Trophoblast cell (in vitro differentiated cells and primary cell): Measurements from ENCODE around the gene TCHP.
"Not testable (repeated sequence)": the region's sequence is repeated elsewhere in the genome, so short reads cannot be mapped to it uniquely, and the experiment has no call there.

ENCODE experiments used
- DNase-seq, 2 donors: peaks; one replicate each; pipeline ENCODE4 v3.0.0-alpha.2; 2016
- H2AFZ ChIP-seq: 2 replicates; pipeline ENCODE4 v1.6.1; 2013; ENCODE audit warnings: low read length, moderate library complexity, mild to moderate bottlenecking; ENCODE audit not compliant: insufficient read depth, poor library complexity
- H2AK5ac ChIP-seq: 2 replicates; pipeline ENCODE4 v1.6.1; 2013; ENCODE audit warnings: mild to moderate bottlenecking, low read length
- H2BK120ac ChIP-seq: 2 replicates; pipeline ENCODE4 v1.6.1; 2013; ENCODE audit warnings: low read length, mild to moderate bottlenecking, moderate library complexity; ENCODE audit not compliant: insufficient read depth, poor library complexity
- H2BK12ac ChIP-seq: 2 replicates; pipeline ENCODE4 v1.6.1; 2013; ENCODE audit warnings: mild to moderate bottlenecking, low read length, moderate library complexity
- H2BK5ac ChIP-seq: 2 replicates; pipeline ENCODE4 v1.6.1; 2013; ENCODE audit warnings: low read length, low read depth, moderate library complexity, mild to moderate bottlenecking; ENCODE audit not compliant: poor library complexity
- H3K14ac ChIP-seq: 2 replicates; pipeline ENCODE4 v1.6.1; 2013; ENCODE audit warnings: mild to moderate bottlenecking, low read length
- H3K18ac ChIP-seq: 2 replicates; pipeline ENCODE4 v1.6.1; 2013; ENCODE audit warnings: mild to moderate bottlenecking, low read length
- H3K23ac ChIP-seq: 2 replicates; pipeline ENCODE4 v1.6.1; 2013; ENCODE audit warnings: low read length
- H3K27ac ChIP-seq: 2 replicates; pipeline ENCODE4 v1.5.1; 2013; ENCODE audit warnings: low read depth, mild to moderate bottlenecking, inconsistent platforms, low read length, moderate library complexity
- H3K27me3 ChIP-seq: 2 replicates; pipeline ENCODE4 v1.6.1; 2013; ENCODE audit warnings: inconsistent platforms, mild to moderate bottlenecking, low read length, moderate library complexity; ENCODE audit not compliant: insufficient read depth
- H3K36me3 ChIP-seq, 2 experiments: 1 replicate in 1 of 2; 2 replicates in 1 of 2; pipeline ENCODE4 v1.6.1; 2013; ENCODE audit warnings: low read length in 2 of 2, mild to moderate bottlenecking in 2 of 2, moderate library complexity in 1 of 2; ENCODE audit not compliant: insufficient read depth in 2 of 2, control insufficient read depth in 1 of 2
- H3K4ac ChIP-seq: 2 replicates; pipeline ENCODE4 v1.6.1; 2013; ENCODE audit warnings: low read depth, mild to moderate bottlenecking, low read length, moderate library complexity
- H3K4me1 ChIP-seq, 2 experiments: 1 replicate in 1 of 2; 2 replicates in 1 of 2; pipeline ENCODE4 v1.6.1; 2013; ENCODE audit warnings: low read length in 2 of 2, mild to moderate bottlenecking in 2 of 2, moderate library complexity in 1 of 2; ENCODE audit not compliant: insufficient read depth in 2 of 2, control insufficient read depth in 1 of 2
- H3K4me2 ChIP-seq: 2 replicates; pipeline ENCODE4 v1.6.1; 2013; ENCODE audit warnings: inconsistent platforms, mild to moderate bottlenecking, low read length, moderate library complexity
- H3K4me3 ChIP-seq: 2 replicates; pipeline ENCODE4 v1.5.1; 2013; ENCODE audit warnings: mild to moderate bottlenecking, low read depth, low read length, inconsistent platforms
- H3K79me1 ChIP-seq: one replicate; pipeline ENCODE4 v1.6.1; 2013; ENCODE audit warnings: low read length
- H3K79me2 ChIP-seq: 2 replicates; pipeline ENCODE4 v1.6.1; 2013; ENCODE audit warnings: low read length, mild to moderate bottlenecking; ENCODE audit not compliant: control insufficient read depth, insufficient read depth, poor library complexity
- H3K9ac ChIP-seq: 2 replicates; pipeline ENCODE4 v1.6.1; 2013; ENCODE audit warnings: mild to moderate bottlenecking, low read length
- H3K9me3 ChIP-seq: 2 replicates; pipeline ENCODE4 v1.6.1; 2013; ENCODE audit warnings: low read depth, mild to moderate bottlenecking, control low read depth, inconsistent platforms, low read length; ENCODE audit not compliant: insufficient read depth
- H4K12ac ChIP-seq: 2 replicates; pipeline ENCODE4 v1.6.1; 2013; ENCODE audit warnings: low read depth, mild to moderate bottlenecking, low read length, moderate library complexity
- H4K8ac ChIP-seq: 2 replicates; pipeline ENCODE4 v1.6.1; 2013; ENCODE audit warnings: low read depth, mild to moderate bottlenecking, low read length, moderate library complexity
- H4K91ac ChIP-seq: one replicate; pipeline ENCODE4 v1.6.1; 2013; ENCODE audit warnings: low read depth, mild to moderate bottlenecking, low read length, moderate library complexity
- WGBS: extraction: QIAGEN DNeasy Blood & Tissue Kit; methylation state at CpG from one replicate; pipeline ENCODE4 v1.1.7; 2013; ENCODE audit warnings: missing lambda C conversion rate; ENCODE audit not compliant: insufficient read length, insufficient coverage; ENCODE audit errors: extremely low coverage; 5-methylcytosine and 5-hydroxymethylcytosine counted together

TCHP gene

DNA sequence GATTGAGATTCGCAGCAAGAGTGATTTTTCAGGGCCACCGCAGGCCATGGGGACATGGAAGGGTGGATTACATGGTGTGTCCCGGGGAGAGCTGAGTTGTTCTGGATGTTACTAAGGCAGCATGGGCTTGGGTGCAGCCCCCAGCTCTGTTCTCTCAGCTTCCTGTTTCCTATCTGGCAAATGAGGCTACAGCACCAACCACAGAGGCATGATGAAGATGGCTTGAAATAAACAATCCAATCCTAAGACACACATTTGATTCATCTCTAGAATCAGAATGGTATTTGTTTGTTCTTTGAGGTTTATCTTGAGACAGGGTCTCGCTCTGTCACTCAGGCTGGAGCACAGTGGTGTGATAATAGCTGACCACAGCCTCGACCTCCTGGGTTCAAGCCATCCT, 41.3 kb upstream of the TCHP start:
- WGBS = no CpG with 5 or more reads among the region's 5 CpGs
- no peak overlapping the region for H3K9ac ChIP-seq
- no peak overlapping the region for H3K18ac ChIP-seq
- H4K12ac ChIP-seq = no peak overlapping the region
- H3K14ac ChIP-seq = no peak overlapping the region
- H4K8ac ChIP-seq = no peak overlapping the region
- peaks cover 2% of the 10 kb centered on the region for H3K9me3 ChIP-seq
- H3K27ac ChIP-seq = no peak overlapping the region
- peaks cover under 1% of the 10 kb centered on the region for H3K79me1 ChIP-seq
- no peak overlapping the region for H3K4ac ChIP-seq
- DNase-seq = no peak
- H3K27me3 ChIP-seq = no peaks in the 10 kb centered on the region
- no peak overlapping the region for H3K23ac ChIP-seq
- no peak overlapping the region for H2BK5ac ChIP-seq
- no peak overlapping the region for H3K4me3 ChIP-seq
- H3K79me2 ChIP-seq = no peaks in the 10 kb centered on the region
- H3K4me1 ChIP-seq = peaks cover 2% of the 10 kb centered on the region in 2 experiments
- H2BK120ac ChIP-seq = no peak overlapping the region
- no peak overlapping the region for H2BK12ac ChIP-seq
- no peak overlapping the region for H3K4me2 ChIP-seq
- no peak overlapping the region for H2AK5ac ChIP-seq
- no peak overlapping the region for H4K91ac ChIP-seq
- peaks cover 14 to 17% of the 10 kb centered on the region in 2 experiments for H3K36me3 ChIP-seq
- H2AFZ ChIP-seq = no peak overlapping the region

DNA sequence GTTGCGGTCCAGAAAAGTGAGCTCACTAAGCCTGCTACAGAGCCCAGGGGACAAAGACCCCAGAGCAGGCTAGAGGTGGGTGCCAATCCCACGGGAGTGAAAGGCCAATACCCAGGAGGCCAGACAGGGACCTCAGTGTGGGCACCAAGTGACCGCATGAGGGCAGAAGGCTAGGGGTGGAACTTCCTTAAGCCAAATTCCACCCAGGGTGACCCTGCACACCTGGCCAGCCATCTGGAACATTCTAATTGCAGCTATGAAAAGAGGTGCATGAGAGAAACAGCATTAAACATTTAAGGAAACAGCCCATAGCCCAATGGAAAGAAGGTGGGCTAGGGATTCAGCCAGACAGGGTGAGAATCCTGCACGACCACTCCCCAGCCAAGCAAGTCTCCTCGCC, 39.1 kb upstream of the TCHP start:
- Histone ChIP-seq H3K14ac (no peak overlapping the region), H3K18ac (no peak overlapping the region), H3K9ac (no peak overlapping the region), H2AK5ac (no peak overlapping the region), H2BK12ac (no peak overlapping the region), H3K4me2 (no peak overlapping the region), H2BK5ac (no peak overlapping the region), H3K79me2 (peaks cover 3% of the 10 kb centered on the region), H3K9me3 (peaks cover 2% of the 10 kb centered on the region), H3K23ac (no peak overlapping the region), H3K4me1 (peaks cover 10 to 12% of the 10 kb centered on the region in 2 experiments), H3K4me3 (no peak overlapping the region), H4K8ac (no peak overlapping the region), H4K91ac (no peak overlapping the region), H3K36me3 (peaks cover 1 to 7% of the 10 kb centered on the region in 2 experiments), H2BK120ac (no peak overlapping the region), H2AFZ (no peak overlapping the region), H3K27me3 (no peaks in the 10 kb centered on the region), H3K4ac (no peak overlapping the region), H4K12ac (no peak overlapping the region), H3K79me1 (peaks cover 7% of the 10 kb centered on the region), H3K27ac (no peak overlapping the region)
- DNase-seq = no peak
- no CpG with 5 or more reads among the region's 5 CpGs for WGBS

- Histone ChIP-seq H2BK120ac (no peak overlapping the region), H3K9me3 (peaks cover 2% of the 10 kb centered on the region), H2BK12ac (no peak overlapping the region), H2AK5ac (no peak overlapping the region), H3K79me1 (peaks cover 7% of the 10 kb centered on the region), H4K12ac (no peak overlapping the region), H4K8ac (no peak overlapping the region), H3K79me2 (peaks cover 3% of the 10 kb centered on the region), H3K23ac (no peak overlapping the region), H3K4me2 (no peak overlapping the region), H4K91ac (no peak overlapping the region), H3K27me3 (no peaks in the 10 kb centered on the region), H2BK5ac (no peak overlapping the region), H3K27ac (no peak overlapping the region), H3K36me3 (peaks cover 0 to 7% of the 10 kb centered on the region in 2 experiments), H3K4me1 (peaks cover 10 to 12% of the 10 kb centered on the region in 2 experiments), H2AFZ (no peak overlapping the region), H3K18ac (peak overlapping the region; percentile 17), H3K14ac (no peak overlapping the region), H3K4ac (no peak overlapping the region), H3K9ac (no peak overlapping the region), H3K4me3 (no peak overlapping the region)
- WGBS = no CpG with 5 or more reads among the region's 17 CpGs
- DNase-seq = no peak
Observed at GRCh38 chr12:109861689-109862314, 38.3 kb upstream of the TCHP start.

DNA sequence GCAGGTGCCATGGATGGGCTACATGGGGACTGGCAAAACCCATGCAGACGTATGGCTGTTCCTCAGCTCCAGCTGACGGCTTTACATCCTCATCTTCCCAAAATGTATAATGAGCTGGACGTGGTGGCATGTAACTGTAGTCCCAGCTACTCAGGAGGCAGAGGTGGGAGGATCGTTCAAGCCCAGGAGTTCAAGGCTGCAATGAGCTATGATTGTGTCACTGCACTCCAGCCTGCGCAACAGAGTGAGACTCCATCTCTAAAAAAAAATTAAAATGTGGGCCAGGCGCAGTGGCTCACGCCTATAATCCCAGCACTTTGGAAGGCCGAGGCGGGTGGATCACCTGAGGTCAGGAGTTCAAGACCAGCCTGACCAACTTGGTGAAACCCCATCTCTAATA, 37.6 kb upstream of the TCHP start:
- H3K4me1 ChIP-seq = peaks cover 10 to 12% of the 10 kb centered on the region in 2 experiments
- not testable (repeated sequence) for H3K27me3 ChIP-seq, H3K9ac ChIP-seq, H4K91ac ChIP-seq, H2BK120ac ChIP-seq, H3K27ac ChIP-seq, H2AFZ ChIP-seq, H3K4ac ChIP-seq, H4K12ac ChIP-seq, H2BK5ac ChIP-seq, H3K79me1 ChIP-seq, H3K79me2 ChIP-seq, DNase-seq, H3K4me2 ChIP-seq, H2AK5ac ChIP-seq, H2BK12ac ChIP-seq, H3K36me3 ChIP-seq, H3K4me3 ChIP-seq, H3K23ac ChIP-seq, H3K18ac ChIP-seq, H4K8ac ChIP-seq, H3K9me3 ChIP-seq, H3K14ac ChIP-seq
- no CpG with 5 or more reads among the region's 9 CpGs for WGBS
